GM18505 (cell line): ENCODE results near the gene CBX5.

Experiments used
- ATAC-seq: cut with Tn5 transposase; IDR thresholded peaks from one replicate; pipeline ENCODE4 v1.9.1; 2021; ENCODE audit not compliant: unreplicated experiment
- POLR2A ChIP-seq: IDR thresholded peaks from 4 replicates; pipeline ENCODE4 v1.6.1; 2011; ENCODE audit warnings: borderline replicate concordance; ENCODE audit not compliant: insufficient read depth, insufficient read length; ENCODE audit errors: extremely low read depth

CBX5 gene

DNA sequence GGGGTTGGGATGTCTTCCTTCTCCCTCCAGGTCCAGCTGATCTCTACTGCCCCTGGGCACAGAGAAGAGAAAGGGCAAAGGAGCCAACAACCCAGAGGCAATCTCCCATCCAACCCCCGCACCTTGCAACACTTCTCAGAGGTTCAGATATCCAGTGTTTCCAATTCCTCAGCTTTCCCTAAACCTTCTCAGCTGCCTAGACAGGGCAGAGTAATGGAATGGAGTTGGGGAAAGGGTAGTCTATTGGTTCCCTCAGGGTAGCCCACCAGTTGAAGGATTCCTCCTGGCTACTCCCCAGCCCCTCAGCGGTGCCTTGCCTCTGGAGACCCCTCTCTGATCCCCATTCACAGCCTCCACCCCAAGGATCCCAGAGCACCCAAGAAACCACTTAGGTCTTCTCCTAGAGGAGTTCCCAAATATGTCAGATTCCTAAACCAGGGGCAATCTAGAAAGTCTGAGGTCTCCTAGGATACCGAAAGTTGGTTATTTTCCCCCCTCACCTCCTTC, 20.4 kb upstream of the CBX5 start:
- no peak for TF ChIP-seq POLR2A
- ATAC-seq: no peak

DNA sequence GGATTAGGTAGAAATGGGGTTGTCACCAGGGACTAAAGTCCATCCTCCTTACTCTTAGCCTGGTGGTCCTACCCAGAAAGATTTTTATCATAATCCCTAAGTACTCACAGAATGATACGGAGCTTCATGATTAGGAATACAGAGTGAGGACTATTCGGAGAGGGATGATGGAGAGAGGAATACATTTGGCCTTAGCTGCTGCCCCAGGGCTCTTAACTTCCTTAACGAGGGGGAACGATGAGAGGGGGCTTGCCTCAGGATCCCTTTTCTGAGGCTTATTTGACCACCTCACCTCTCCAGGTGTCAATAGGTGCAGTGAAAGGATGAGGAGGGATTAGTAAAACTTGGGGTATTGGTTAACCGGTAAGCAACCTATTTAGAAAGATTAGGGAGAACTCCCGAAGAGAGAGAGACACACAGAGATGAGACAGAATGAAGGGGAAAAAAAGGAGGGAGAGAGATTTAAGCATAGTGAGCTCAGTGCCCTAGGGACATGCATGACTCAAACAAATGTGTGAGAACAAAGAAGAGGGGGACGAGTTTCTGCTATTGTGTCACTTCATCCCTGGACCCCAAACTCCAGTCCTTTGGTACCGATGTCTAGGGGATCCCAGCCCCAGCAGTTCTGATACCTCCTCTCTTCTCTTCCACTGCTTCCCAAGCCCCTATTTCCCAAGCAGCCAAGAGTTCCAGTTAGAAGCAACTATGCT, 19.7 kb upstream of the CBX5 start:
- TF ChIP-seq POLR2A: no peak
- no peak for ATAC-seq

DNA sequence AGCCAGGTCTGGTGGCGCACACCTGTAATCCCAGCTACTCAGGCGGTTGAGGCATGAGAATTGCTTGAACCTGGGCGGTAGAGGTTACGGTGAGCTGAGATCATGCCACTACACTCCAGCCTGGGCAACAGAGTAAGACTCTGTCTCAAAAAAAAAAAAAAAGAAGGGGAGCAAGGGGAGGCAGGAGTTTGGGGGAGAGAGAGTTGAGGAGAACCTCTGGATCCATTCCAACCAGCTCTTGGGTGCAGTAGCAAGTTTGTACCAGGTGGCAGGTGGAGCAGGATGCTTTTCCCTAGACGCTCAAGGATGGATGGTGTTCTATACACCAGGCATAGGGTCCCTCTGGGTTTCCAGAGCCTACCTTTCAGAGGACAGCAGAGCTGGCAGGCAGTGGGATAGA, 19.0 kb upstream of the CBX5 start:
- no peak for ATAC-seq
- no peak for TF ChIP-seq POLR2A

DNA sequence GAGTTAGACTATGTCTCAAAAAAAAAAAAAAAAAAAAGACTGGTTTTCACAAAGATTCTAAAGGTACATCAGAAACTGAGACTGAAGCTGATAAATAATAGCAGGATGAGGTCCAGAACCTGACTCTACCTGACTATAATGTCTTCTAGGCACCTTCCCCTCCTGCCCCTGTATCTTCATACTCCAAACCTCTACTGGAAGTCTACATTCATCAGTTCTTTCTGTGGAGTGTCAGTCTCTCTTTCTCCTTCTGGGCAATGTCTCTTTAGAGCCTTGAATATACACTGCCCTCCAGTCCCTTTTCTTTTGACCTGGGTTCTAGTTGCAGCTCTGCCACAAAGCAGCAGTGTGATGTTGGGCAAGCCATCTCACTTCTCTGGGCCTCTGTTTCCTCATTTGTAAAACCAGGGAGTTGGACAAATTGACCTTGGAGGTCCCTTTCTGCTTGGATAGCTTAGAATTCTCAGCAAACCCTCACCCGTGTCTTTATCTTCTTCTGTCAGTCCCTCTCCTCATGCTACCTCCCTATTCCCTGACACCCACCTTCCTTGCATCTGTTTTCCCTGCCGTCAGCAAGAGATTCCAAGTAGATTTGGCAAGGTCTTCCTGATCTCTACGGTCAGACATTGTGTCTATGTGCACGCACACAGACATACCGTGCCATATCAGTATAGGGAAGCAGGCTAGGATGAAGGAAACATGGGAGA, 16.6 kb upstream of the CBX5 start:
- TF ChIP-seq POLR2A: no peak
- no peak for ATAC-seq

GRCh38 chr12:54294953-54295566, 15.1 kb upstream of the CBX5 start:
- no peak for ATAC-seq
- no peak for TF ChIP-seq POLR2A

DNA sequence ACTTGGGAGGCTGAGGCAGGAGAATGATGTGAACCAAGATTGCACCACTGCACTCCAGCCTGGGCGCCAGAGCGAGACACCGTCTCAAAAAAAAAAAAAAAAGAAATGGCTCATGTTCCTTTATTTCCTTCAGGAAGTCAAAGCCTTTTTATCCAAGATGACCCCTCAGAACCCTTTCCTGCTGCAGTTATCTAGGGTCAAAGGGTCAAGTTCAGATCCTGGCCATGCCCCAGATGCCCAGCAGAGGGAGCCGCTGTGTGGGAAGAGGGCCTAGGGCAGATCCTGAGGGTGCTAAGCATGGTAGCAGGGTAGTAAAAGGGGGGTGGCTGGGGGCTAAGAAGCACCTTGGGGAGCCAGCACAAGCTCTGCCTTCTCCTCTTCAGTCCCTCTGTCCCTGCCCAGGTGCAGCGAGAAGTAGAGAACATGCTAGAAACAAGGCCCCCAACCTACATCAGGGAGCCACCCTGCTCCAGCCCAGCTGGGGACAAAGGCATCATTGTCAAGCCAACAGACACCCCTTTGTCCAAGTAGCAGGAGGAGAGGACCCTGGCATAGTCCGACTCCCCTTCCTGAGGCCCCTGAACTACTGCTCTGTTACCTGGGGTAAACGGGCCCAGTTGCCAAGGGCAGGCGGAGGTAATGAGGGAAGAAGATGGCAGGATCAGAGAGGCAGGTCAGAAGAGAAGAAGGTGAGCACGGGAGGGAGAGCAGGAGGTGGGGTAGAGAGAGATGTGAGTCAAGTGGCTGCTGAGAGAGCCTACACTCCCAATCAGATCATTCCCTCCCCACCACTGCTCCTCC, 14.4 kb upstream of the CBX5 start:
- no peak for ATAC-seq
- TF ChIP-seq POLR2A: no peak

- ATAC-seq: no peak
- TF ChIP-seq POLR2A: no peak
Observed at GRCh38 chr12:54292931-54293241, 13.0 kb upstream of the CBX5 start.

- no peak for TF ChIP-seq POLR2A
- no peak for ATAC-seq
Observed at GRCh38 chr12:54292083-54292930, 12.4 kb upstream of the CBX5 start.

- no peak for ATAC-seq
- peak; percentile 54 for TF ChIP-seq POLR2A
Observed at GRCh38 chr12:54287261-54288157, 7.6 kb upstream of the CBX5 start.

DNA sequence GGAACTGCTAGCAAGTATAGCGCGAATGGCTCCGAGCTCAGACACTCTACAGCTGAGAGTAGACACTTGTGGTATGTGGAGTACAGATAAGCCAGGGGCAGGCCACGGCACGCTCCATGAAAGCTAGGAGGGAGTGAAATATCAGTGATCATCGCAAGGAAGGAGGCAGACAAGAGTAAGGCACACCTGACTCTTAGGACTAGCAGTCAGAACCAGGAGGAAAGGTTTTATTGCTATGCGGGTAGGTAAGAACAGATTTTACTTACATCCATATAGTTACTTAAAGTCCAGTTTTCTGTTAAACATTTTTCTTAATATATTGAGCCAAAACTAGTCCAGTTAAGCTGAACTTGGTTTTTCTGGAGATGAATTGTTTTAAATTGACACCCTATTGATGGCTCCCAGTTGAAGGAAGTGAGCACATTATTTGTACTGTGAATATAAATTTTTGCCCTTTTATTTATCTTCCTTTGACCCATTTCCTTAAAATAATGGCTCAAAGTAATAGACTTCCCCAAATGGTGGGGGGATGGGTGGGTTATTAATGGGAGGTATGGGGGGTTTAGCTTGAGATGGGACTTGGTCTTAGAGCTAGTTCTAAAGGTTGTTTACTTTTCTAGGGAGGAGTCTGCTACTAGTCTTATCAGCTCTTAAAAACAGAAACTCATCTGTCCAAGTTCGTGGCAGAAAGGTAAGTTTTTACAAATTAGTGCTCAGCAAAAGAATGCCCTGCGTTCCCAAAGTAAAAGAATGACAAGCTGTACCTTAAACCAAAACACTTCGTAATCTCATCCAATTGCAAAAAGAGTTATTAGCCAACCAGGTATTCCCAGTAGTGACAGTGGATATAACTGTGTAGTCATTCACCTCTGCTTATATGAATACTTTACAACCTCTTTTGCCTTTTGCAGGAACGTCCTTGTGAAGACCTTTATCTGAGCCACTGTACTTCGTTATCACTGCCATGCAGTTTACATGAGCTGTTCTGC, 6.4 kb upstream of the CBX5 start:
- ATAC-seq: no peak
- peak; percentile 51 for TF ChIP-seq POLR2A
